Kidney epithelial cell (primary cell): ENCODE measurements around the gene HMOX1. TPM values are rescaled to one million over a fixed set of nuclear protein-coding genes. Genes with fewer than 3 reads are reported as not detected.

ENCODE experiments used
- DNase-seq: peaks from one replicate; pipeline ENCODE4 v3.0.0-alpha.2; 2010; ENCODE audit warnings: low read depth
- H3K27me3 ChIP-seq: 2 replicates; pipeline ENCODE4 v1.6.0; 2011; ENCODE audit warnings: low read length; ENCODE audit not compliant: control insufficient read depth, insufficient read depth
- H3K36me3 ChIP-seq: 2 replicates; pipeline ENCODE4 v1.5.1; 2011; ENCODE audit warnings: low read length; ENCODE audit not compliant: control insufficient read depth, insufficient read depth
- H3K4me3 ChIP-seq: 2 replicates; pipeline ENCODE4 v1.5.1; 2011; ENCODE audit warnings: low read depth, mild to moderate bottlenecking, control low read depth, low read length
- CTCF ChIP-seq: IDR thresholded peaks from 2 replicates; pipeline ENCODE4 v1.5.1; 2011; ENCODE audit warnings: mild to moderate bottlenecking, moderate library complexity, low read length, control low read depth, inconsistent platforms; ENCODE audit not compliant: insufficient read depth, poor library complexity, severe bottlenecking
- total RNA-seq: library from RNA; depleted of rRNA; stranded (reverse); fragments of >200 nt; gene quantifications from 2 replicates; pipeline ENCODE4 v1.2.3, GENCODE V29; 2015

Gene HMOX1
- total RNA-seq, 1 donor from 2014 or later: 37.7 TPM

DNA sequence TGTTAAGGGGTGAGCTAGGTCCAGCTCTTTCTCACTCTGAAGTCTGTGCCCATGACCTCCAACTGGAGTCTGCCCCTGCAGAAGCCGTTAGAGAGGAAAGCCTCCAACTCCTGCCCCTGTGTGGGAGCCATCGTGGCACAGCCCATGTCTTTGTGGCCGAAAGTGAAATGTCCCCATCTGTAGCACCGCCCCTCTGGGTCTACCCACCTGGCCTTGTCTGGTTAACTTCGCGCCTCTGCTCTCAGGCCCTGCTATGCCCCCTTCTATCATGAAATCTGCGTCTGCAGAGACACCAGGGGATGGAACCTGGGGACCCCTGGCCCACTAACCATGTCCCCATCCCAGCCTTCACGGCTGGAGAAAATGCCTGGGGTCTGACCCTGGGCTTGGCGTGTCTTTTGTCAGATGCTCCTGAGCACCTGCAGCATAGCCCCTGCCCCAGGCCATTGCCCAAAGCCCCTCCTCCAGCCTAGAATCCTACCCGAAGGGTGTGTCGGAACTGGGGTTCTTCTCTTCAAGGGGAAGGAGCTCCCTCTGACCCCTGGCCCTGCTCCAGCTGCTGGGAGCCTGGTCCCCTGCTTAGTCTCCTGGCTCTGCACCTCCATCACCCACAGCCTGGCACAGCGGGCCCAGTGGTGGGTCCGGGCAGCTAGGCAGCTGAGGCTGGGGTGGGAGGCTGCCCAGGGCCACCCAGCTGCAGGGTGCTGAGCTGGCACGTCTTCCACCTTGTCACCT is 35.8 kb upstream of the HMOX1 start:
- DNase-seq: no peak
- no peaks in the 10 kb centered on the region for H3K27me3 ChIP-seq
- TF ChIP-seq CTCF: no peak
- H3K4me3 ChIP-seq: no peak overlapping the region
- H3K36me3 ChIP-seq: no peaks in the 10 kb centered on the region

DNA sequence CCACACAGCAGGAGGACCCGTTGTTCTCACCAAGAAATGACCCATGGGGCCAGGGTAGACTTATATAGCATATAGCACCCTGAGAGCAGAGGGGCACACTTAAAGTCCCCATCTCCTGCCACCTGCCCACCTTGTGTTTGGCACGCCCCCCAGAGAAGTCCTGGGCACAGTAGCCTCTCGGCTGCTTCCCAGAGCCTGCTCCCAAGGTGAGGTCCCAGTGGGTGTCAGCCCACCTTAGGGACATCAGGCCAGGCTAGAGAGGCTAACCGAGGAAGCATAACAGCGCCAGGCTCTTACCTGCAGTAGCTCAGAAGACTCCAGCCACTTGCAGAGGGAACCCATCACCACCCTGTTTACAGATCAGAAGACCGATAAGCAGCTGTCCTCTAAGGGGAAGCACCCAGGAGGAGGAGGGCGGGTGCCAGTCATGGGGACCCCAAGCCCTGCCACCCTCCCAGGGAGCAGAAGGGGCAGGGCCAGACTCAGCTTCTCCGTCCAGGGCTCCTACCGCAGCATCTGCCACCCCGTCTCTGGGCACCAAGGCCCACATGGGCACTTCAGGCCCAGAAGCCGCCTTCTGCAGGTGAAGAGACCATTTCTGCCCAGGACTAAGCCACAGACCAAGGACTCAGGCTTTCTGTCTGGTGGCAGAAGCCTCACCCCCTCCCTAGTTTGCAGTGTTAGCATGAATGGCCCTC is 34.9 kb upstream of the HMOX1 start:
- DNase-seq: no peak
- TF ChIP-seq CTCF: no peak
- H3K4me3 ChIP-seq: no peak overlapping the region
- no peaks in the 10 kb centered on the region for H3K36me3 ChIP-seq
- no peaks in the 10 kb centered on the region for H3K27me3 ChIP-seq

DNA sequence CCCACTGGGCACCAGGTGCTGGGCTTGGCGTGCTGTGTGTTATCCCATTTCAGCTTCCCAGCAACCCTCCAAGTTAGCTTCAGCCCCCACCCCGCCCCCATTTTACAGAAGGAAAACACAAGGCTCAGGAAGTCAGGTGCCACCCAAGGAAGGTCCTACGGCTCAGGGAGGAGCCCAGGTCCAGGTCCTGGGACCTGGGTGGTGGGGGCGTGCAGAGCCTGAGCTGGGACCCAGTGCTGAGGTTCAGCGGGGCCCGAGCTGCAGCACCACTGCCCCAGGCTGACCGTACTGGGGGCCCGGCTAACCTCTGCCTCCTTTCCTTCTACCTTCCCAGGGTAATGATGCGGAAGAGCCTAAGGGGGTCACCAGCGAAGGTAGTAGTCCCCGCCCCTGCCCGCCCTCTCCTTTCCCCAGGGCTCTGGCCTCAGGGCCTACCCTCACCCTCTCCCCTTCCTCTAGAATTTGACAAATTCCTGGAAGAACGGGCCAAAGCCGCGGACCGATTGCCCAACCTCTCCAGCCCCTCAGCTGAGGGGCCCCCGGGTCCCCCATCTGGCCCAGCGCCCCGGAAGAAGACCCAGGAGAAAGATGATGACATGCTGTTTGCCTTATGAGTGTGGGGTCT is 34.2 kb upstream of the HMOX1 start:
- Histone ChIP-seq H3K4me3 (no peak overlapping the region), H3K27me3 (no peaks in the 10 kb centered on the region), H3K36me3 (no peaks in the 10 kb centered on the region)
- TF ChIP-seq CTCF: no peak
- DNase-seq: no peak

DNA sequence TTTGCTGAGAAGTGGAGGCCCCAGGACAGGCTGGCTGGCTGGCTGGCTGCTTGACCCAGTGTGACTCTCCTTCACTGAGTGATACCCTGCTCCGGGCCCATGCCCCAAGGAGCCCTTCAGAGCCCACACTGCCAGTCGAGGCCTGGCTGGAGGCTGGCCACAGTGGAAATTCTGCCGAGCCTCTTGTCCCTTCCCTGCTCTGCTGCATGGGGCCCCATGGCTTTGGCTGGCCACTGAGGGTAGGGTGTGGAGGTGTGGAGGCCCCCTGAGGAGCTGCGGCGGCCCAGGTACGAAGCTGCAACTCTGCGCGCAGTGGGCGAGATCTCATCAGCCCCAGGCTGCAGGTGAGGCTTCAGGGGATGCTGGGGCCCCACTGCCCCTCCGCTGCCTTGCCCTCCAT is 33.4 kb upstream of the HMOX1 start:
- Histone ChIP-seq H3K27me3 (no peaks in the 10 kb centered on the region), H3K4me3 (no peak overlapping the region), H3K36me3 (no peaks in the 10 kb centered on the region)
- no peak for TF ChIP-seq CTCF
- no peak for DNase-seq

DNA sequence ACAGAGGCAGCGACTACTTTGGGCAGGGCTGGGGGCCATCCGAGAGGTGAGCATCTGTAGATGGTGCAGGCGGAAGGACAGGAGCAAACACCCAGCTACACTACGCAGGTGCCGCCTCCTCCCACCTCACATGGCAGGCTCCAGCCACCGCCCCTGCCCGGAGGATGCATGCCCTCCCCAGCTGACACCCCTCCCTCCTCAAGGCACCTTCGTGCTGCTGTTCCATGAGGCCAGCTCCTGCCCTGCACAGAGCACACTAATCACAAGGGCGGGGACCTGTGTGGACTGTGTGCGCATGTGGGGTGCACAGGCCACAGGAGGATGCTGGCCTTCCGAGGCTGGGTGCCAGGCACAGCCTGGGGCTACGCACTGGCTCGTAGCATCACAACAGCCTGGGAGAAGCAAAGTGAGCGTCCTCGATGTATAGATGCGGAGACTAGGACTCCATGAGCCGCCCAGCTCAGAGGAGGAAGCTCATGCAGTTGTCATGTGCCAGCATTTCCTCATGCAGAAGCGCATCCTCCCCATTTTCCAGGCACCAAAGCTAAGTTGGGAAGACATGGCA is 32.8 kb upstream of the HMOX1 start:
- H3K4me3 ChIP-seq: no peak overlapping the region
- TF ChIP-seq CTCF: no peak
- DNase-seq: no peak
- H3K36me3 ChIP-seq: no peaks in the 10 kb centered on the region
- H3K27me3 ChIP-seq: no peaks in the 10 kb centered on the region
